ENCODE measurements around the gene TBC1D22A. TPM values are rescaled to one million over a fixed set of nuclear protein-coding genes. Genes with fewer than 3 reads are reported as not detected.

The TBC1D22A gene
- total RNA-seq, 1 experiment from 2014 or later: 20.9 TPM

GRCh38 chr22:47050401-47051051, 288.1 kb downstream of the TBC1D22A start:
- no peak overlapping the region for H2AFZ ChIP-seq (ENCODE audit: low read depth, low read length, poor library complexity, severe bottlenecking)
- ATAC-seq (no peak), DNase-seq (ENCODE audit: low read depth, low spot score) (no peak)
- intact Hi-C loops (cut with micrococcal nuclease): no loop called here
- no peaks in the 10 kb centered on the region for H3K4me1 ChIP-seq (ENCODE audit: control insufficient read depth in 1 of 2, insufficient read depth in 2 of 2, low read length in 2 of 2)
- H3K4me2 ChIP-seq (ENCODE audit: low read length): no peak overlapping the region
- no peaks in the 10 kb centered on the region for H3K79me2 ChIP-seq (ENCODE audit: insufficient read depth, low read length)
- POLR2A ChIA-PET: no interaction called here
- no peaks in the 10 kb centered on the region for H3K9me2 ChIP-seq (ENCODE audit: insufficient read depth)
- TF ChIP-seq JUND (IDR thresholded peaks at IDR 0.05) (no peak), ATF3 (IDR thresholded peaks at IDR 0.05) (no peak), POLR2A (IDR thresholded peaks at IDR 0.05; ENCODE audit: borderline replicate concordance, extremely low read depth, insufficient read depth, insufficient read length) (no peak), ZBTB33 (IDR thresholded peaks at IDR 0.05; ENCODE audit: extremely low read depth, insufficient replicate concordance, low read length) (no peak), POLR2AphosphoS5 (IDR thresholded peaks at IDR 0.05; ENCODE audit: low read depth, low read length) (no peak), SRF (IDR thresholded peaks at IDR 0.05; ENCODE audit: low read depth) (no peak), REST (IDR thresholded peaks at IDR 0.05; ENCODE audit: low read depth) (no peak), ZNF274 (IDR thresholded peaks at IDR 0.05; ENCODE audit: low read depth, low read length) (no peak), CBX3 (IDR thresholded peaks at IDR 0.05; ENCODE audit: low read depth) (no peak), FOSL1 (IDR thresholded peaks at IDR 0.05; ENCODE audit: low read depth) (no peak), RAD21 (IDR thresholded peaks at IDR 0.05; ENCODE audit: low read depth) (no peak), EZH2 (IDR thresholded peaks at IDR 0.05) (no peak), CTCF (IDR thresholded peaks at IDR 0.05 in 2 of 3, conservative IDR thresholded peaks at IDR 0.05 in 1 of 3; ENCODE audit: borderline replicate concordance in 1 of 3, insufficient read depth in 1 of 3, low read depth in 2 of 3, low read length in 2 of 3) (no peak), YY1 (IDR thresholded peaks at IDR 0.05; ENCODE audit: extremely low read depth, insufficient replicate concordance, low read depth, low read length) (no peak), TCF7L2 (IDR thresholded peaks at IDR 0.05; ENCODE audit: borderline replicate concordance, extremely low read depth, insufficient read depth, insufficient read length) (no peak), ELF1 (IDR thresholded peaks at IDR 0.05; ENCODE audit: borderline replicate concordance, low read depth) (no peak), SP1 (IDR thresholded peaks at IDR 0.05; ENCODE audit: low read depth) (no peak), SIN3A (IDR thresholded peaks at IDR 0.05; ENCODE audit: low read depth) (no peak), EGR1 (IDR thresholded peaks at IDR 0.05; ENCODE audit: low read depth) (no peak)
- no peak overlapping the region for H3K9ac ChIP-seq (ENCODE audit: low read length)
- RAD21 ChIA-PET (ENCODE audit: low non-redundant PET in 1 of 2, low total read pairs in 2 of 2, uncharacterized antibody in 2 of 2, unreplicated experiment in 2 of 2): no interaction called here
- CTCF ChIA-PET: no interaction called here
- H3K27me3 ChIP-seq (ENCODE audit: insufficient read depth, low read length): no peaks in the 10 kb centered on the region
- no peak overlapping the region for H3K27ac ChIP-seq (ENCODE audit: low read depth, low read length)
- H4K20me1 ChIP-seq (ENCODE audit: insufficient read depth): no peaks in the 10 kb centered on the region
- BruUV-seq (replicated peaks): no TSS peak
- no peaks in the 10 kb centered on the region for H3K9me3 ChIP-seq (ENCODE audit: control insufficient read depth in 1 of 2, insufficient read depth in 1 of 2, low read depth in 1 of 2, low read length in 2 of 2)
- H3K4me3 ChIP-seq (replicated peaks in 1 of 2; ENCODE audit: low read depth in 1 of 2, low read length in 2 of 2): no peak overlapping the region
- no peaks in the 10 kb centered on the region for H3K36me3 ChIP-seq (ENCODE audit: control insufficient read depth in 1 of 2, insufficient read depth in 2 of 2, low read length in 2 of 2)
